WTC11 (cell line): ENCODE data around the gene AJM1. TPM values are rescaled to one million over a fixed set of nuclear protein-coding genes. Genes with fewer than 3 reads are reported as not detected.

Experiments
- ATAC-seq: fragments of 200-7000 bp; cut with Tn5 transposase; 2 replicates; pipeline ENCODE4 v1.10.0; 2021; ENCODE audit warnings: mild to moderate bottlenecking, moderate library complexity
- CTCF ChIA-PET: fragments of 300-600 bp; sonication (Branson Sonifier 250); formaldehyde crosslinking; loops from one replicate; lab custom pipeline; 2021; ENCODE audit warnings: antibody characterized with exemption; lab: Charles Lee
- POLR2A ChIA-PET: fragments of 350-600 bp; sonication (Branson Sonifier 250); formaldehyde crosslinking; loops from one replicate; lab custom pipeline; 2021; ENCODE audit warnings: antibody characterized with exemption; lab: Charles Lee
- DNase-seq: peaks from one replicate; pipeline ENCODE4 v3.0.0; 2021; ENCODE audit warnings: low spot score
- H3K27ac Mint-ChIP-seq: 2 replicates; pipeline ENCODE4 v1.8.0; 2021; ENCODE audit warnings: mixed read lengths
- H3K27me3 Mint-ChIP-seq: 2 replicates; pipeline ENCODE4 v1.8.0; 2021; ENCODE audit warnings: low read depth, mild to moderate bottlenecking, moderate library complexity, mixed read lengths
- H3K36me3 Mint-ChIP-seq: 2 replicates; pipeline ENCODE4 v1.8.0; 2021; ENCODE audit warnings: mixed read lengths
- H3K4me1 Mint-ChIP-seq: 2 replicates; pipeline ENCODE4 v1.8.0; 2022; ENCODE audit warnings: mixed read lengths
- H3K4me3 Mint-ChIP-seq: 2 replicates; pipeline ENCODE4 v1.8.0; 2021; ENCODE audit warnings: mild to moderate bottlenecking, moderate library complexity, mixed read lengths
- H3K9me3 Mint-ChIP-seq: 2 replicates; pipeline ENCODE4 v1.8.0; 2021; ENCODE audit warnings: mixed read lengths
- CBFB ChIP-seq: sonication (generic); formaldehyde crosslinking; IDR thresholded peaks from 2 replicates; pipeline ENCODE4 v1.8.1; 2022; ENCODE audit warnings: mild to moderate bottlenecking, low read depth, missing genetic modification reagents
- CREB1 ChIP-seq: sonication (generic); formaldehyde crosslinking; IDR thresholded peaks from 2 replicates; pipeline ENCODE4 v1.8.0; 2023; ENCODE audit warnings: mild to moderate bottlenecking, missing genetic modification reagents
- HMGA2 ChIP-seq: fragments of 250-450 bp; sonication (Bioruptor Pico); IDR thresholded peaks from 2 replicates; pipeline ENCODE4 v1.4.0; 2021; ENCODE audit warnings: mild to moderate bottlenecking, moderate library complexity
- JAZF1 ChIP-seq: fragments of 250-450 bp; sonication (Bioruptor Pico); IDR thresholded peaks from 2 replicates; pipeline ENCODE4 v1.9.0; 2021; ENCODE audit warnings: moderate library complexity, mild to moderate bottlenecking, inconsistent platforms
- JUN ChIP-seq: sonication (generic); formaldehyde crosslinking; IDR thresholded peaks from 2 replicates; pipeline ENCODE4 v1.8.0; 2023; ENCODE audit warnings: mild to moderate bottlenecking, missing genetic modification reagents
- OVOL2 ChIP-seq: fragments of 250-450 bp; sonication (Bioruptor Pico); IDR thresholded peaks from 2 replicates; pipeline ENCODE4 v1.9.0; 2021; ENCODE audit warnings: mild to moderate bottlenecking, borderline replicate concordance
- PRDM15 ChIP-seq: sonication (generic); formaldehyde crosslinking; IDR thresholded peaks from 2 replicates; pipeline ENCODE4 v1.8.0; 2022; ENCODE audit warnings: missing genetic modification reagents
- SMAD3 ChIP-seq: sonication (generic); formaldehyde crosslinking; IDR thresholded peaks from 2 replicates; pipeline ENCODE4 v1.8.0; 2022; ENCODE audit warnings: missing genetic modification reagents, mild to moderate bottlenecking, borderline replicate concordance
- SP1 ChIP-seq: sonication (generic); formaldehyde crosslinking; conservative IDR thresholded peaks from 2 replicates; pipeline ENCODE4 v1.8.1; 2022; ENCODE audit warnings: missing genetic modification reagents
- USF1 ChIP-seq: sonication (generic); formaldehyde crosslinking; IDR thresholded peaks from 2 replicates; pipeline ENCODE4 v1.8.0; 2022; ENCODE audit warnings: mild to moderate bottlenecking, missing genetic modification reagents
- ZBTB21 ChIP-seq: sonication (generic); formaldehyde crosslinking; IDR thresholded peaks from 2 replicates; pipeline ENCODE4 v1.8.1; 2023; ENCODE audit warnings: mild to moderate bottlenecking, missing genetic modification reagents, borderline replicate concordance
- ZNF121 ChIP-seq: sonication (generic); formaldehyde crosslinking; IDR thresholded peaks from 2 replicates; pipeline ENCODE4 v1.8.0; 2023; ENCODE audit warnings: missing genetic modification reagents
- ZNF219 ChIP-seq: sonication (generic); formaldehyde crosslinking; IDR thresholded peaks from 2 replicates; pipeline ENCODE4 v1.8.0; 2023; ENCODE audit warnings: missing genetic modification reagents, mild to moderate bottlenecking, borderline replicate concordance
- ZNF423 ChIP-seq: fragments of 250-450 bp; sonication (Bioruptor Pico); IDR thresholded peaks from 2 replicates; pipeline ENCODE4 v2.1.2; 2022; ENCODE audit warnings: mild to moderate bottlenecking, moderate library complexity
- ZNF671 ChIP-seq: fragments of 250-450 bp; sonication (Bioruptor Pico); IDR thresholded peaks from 2 replicates; pipeline ENCODE4 v1.8.0; 2021; ENCODE audit warnings: mild to moderate bottlenecking
- total RNA-seq: library from RNA; stranded (reverse); gene quantifications from 3 replicates; pipeline ENCODE4 v1.2.3, GENCODE V29; 2021
- TF ChIP-seq, protein P1 (sequence below): fragments of 250-450 bp; sonication (Bioruptor Pico); IDR thresholded peaks from 2 replicates; pipeline ENCODE4 v2.1.2; 2022; ENCODE audit warnings: mild to moderate bottlenecking, moderate library complexity
- TF ChIP-seq, protein P2 (sequence below): sonication (generic); formaldehyde crosslinking; IDR thresholded peaks from 2 replicates; pipeline ENCODE4 v1.8.1; 2023; ENCODE audit warnings: mild to moderate bottlenecking, missing genetic modification reagents
- TF ChIP-seq, protein P3 (sequence below): sonication (generic); formaldehyde crosslinking; conservative IDR thresholded peaks from 2 replicates; pipeline ENCODE4 v1.8.1; 2022; ENCODE audit warnings: mild to moderate bottlenecking, missing genetic modification reagents

Gene AJM1
- total RNA-seq, 1 experiment from 2014 or later: 1.6 TPM

DNA sequence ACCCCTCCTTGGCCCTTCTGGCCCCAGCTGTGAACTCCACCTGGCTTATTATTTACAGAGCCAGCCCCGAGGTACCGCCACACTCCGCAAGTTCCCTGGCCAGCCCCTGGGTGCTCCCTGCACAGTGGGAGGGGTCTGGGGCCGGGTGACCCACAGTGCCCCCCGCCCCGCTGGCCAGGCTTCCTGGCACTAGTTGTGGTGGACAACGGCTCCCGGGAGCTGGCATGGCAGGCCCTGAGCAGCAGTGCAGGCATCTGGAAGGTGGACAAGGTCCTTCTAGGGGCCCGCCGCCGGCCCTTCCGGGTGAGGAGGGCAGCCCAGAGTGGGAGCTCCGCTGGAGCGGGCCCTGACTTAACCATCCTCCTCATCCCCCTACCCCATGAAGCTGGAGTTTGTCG lies 13.8 kb downstream of the AJM1 start (continued):
- TF ChIP-seq USF1 (no peak), ZNF121 (CRISPR knock-in tag) (no peak)

- Mint-ChIP-seq H3K4me1 (no peaks in the 10 kb centered on the region), H3K9me3 (no peaks in the 10 kb centered on the region), H3K27me3 (no peaks in the 10 kb centered on the region), H3K36me3 (no peaks in the 10 kb centered on the region)
- POLR2A ChIA-PET: interaction anchor here (1.1 kb wide), 1 partner anchor 9 kb away, joined by 5 read pairs; no protein-coding TSS in a partner anchor
- CTCF ChIA-PET: interaction anchor here (0.8 to 3.0 kb wide), 4 partner anchors 13 to 94 kb away, joined by 3 to 13 read pairs (median 5); partner anchors contain the start of gene AJM1
- ATAC-seq: no peak
- DNase-seq: peak; percentile 16
- TF ChIP-seq, protein P1, sequence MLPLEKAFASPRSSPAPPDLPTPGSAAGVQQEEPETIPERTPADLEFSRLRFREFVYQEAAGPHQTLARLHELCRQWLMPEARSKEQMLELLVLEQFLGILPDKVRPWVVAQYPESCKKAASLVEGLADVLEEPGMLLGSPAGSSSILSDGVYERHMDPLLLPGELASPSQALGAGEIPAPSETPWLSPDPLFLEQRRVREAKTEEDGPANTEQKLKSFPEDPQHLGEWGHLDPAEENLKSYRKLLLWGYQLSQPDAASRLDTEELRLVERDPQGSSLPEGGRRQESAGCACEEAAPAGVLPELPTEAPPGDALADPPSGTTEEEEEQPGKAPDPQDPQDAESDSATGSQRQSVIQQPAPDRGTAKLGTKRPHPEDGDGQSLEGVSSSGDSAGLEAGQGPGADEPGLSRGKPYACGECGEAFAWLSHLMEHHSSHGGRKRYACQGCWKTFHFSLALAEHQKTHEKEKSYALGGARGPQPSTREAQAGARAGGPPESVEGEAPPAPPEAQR (CRISPR knock-in tag): no peak
- TF ChIP-seq, protein P2, sequence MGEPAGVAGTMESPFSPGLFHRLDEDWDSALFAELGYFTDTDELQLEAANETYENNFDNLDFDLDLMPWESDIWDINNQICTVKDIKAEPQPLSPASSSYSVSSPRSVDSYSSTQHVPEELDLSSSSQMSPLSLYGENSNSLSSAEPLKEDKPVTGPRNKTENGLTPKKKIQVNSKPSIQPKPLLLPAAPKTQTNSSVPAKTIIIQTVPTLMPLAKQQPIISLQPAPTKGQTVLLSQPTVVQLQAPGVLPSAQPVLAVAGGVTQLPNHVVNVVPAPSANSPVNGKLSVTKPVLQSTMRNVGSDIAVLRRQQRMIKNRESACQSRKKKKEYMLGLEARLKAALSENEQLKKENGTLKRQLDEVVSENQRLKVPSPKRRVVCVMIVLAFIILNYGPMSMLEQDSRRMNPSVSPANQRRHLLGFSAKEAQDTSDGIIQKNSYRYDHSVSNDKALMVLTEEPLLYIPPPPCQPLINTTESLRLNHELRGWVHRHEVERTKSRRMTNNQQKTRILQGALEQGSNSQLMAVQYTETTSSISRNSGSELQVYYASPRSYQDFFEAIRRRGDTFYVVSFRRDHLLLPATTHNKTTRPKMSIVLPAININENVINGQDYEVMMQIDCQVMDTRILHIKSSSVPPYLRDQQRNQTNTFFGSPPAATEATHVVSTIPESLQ (CRISPR knock-in tag): no peak
- TF ChIP-seq ZNF423 (CRISPR knock-in tag): 0 out of 2 replicates have a peak, but pooled peaks have one; percentile 11
- TF ChIP-seq PRDM15 (CRISPR knock-in tag): no peak
- TF ChIP-seq JUN (CRISPR knock-in tag): no peak
- TF ChIP-seq, all 79 proteins: peak for 1
- Mint-ChIP-seq H3K4me3 (no peak overlapping the region), H3K27ac (no peak overlapping the region)
These were observed 14.4 kb downstream of the AJM1 start for GRCh38 chr9:136856541-136857141.

DNA sequence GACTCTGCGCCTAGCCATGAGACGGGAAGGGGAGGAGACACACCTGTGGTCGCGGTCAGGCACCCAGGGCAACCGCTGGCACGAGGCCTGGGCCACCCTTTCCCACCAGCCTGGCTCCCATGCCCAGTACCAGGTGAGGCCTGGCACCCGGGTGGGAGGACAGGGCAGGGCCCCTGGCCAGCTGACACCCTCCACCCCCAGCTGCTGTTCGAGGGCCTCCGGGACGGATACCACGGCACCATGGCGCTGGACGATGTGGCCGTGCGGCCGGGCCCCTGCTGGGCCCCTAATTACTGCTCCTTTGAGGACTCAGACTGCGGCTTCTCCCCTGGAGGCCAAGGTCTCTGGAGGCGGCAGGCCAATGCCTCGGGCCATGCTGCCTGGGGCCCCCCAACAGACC lies 14.9 kb downstream of the AJM1 start:
- ChIA-PET CTCF (interaction anchor here (0.8 to 3.0 kb wide), 3 partner anchors 13 to 57 kb away, joined by 3 to 13 read pairs (median 4); partner anchors contain the start of gene AJM1), POLR2A (interaction anchor here (1.1 kb wide), 1 partner anchor 10 kb away, joined by 5 read pairs; no protein-coding TSS in a partner anchor)
- H3K36me3 Mint-ChIP-seq: no peaks in the 10 kb centered on the region
- TF ChIP-seq JUN (CRISPR knock-in tag): no peak
- no peak for TF ChIP-seq SP1
- TF ChIP-seq OVOL2 (CRISPR knock-in tag): no peak
- TF ChIP-seq ZNF219 (CRISPR knock-in tag): no peak
- TF ChIP-seq ZNF671: no peak
- TF ChIP-seq USF1: no peak
- TF ChIP-seq, protein P3, sequence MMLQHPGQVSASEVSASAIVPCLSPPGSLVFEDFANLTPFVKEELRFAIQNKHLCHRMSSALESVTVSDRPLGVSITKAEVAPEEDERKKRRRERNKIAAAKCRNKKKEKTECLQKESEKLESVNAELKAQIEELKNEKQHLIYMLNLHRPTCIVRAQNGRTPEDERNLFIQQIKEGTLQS (CRISPR knock-in tag): no peak
- TF ChIP-seq CREB1 (CRISPR knock-in tag): no peak
- TF ChIP-seq SMAD3: no peak
- TF ChIP-seq ZBTB21 (CRISPR knock-in tag): no peak
- no peak for TF ChIP-seq JAZF1 (CRISPR knock-in tag)
- TF ChIP-seq HMGA2 (CRISPR knock-in tag): no peak
- no peak for TF ChIP-seq PRDM15 (CRISPR knock-in tag)
- TF ChIP-seq CBFB (CRISPR knock-in tag): no peak

More for the DNA sequence above, 14.9 kb downstream of the AJM1 start:
- Mint-ChIP-seq H3K4me1 (no peaks in the 10 kb centered on the region), H3K27me3 (no peaks in the 10 kb centered on the region), H3K4me3 (no peak overlapping the region), H3K27ac (no peak overlapping the region), H3K9me3 (no peaks in the 10 kb centered on the region)
- ATAC-seq (no peak), DNase-seq (no peak)
